ENCODE measurements around the gene CD247.

DNA sequence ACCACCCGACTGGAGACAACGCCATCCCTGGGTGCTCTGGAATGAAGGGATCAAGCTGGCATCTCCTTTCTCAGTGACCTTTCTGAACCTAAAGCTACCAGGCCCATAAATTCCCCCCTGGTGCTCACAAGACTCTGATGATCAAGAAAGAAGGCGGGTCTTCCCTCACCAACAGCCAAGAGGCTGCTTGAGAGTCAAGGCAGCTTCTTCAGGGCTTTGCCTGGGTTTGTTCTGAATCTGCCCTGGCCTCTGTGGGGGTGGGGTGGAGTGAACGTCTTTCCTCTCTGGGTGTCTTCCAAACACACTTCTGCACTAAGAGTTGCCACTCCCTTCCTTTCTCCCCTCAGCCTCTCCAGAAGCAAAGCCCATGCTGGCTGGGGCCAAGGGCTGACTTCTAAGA is 36.1 kb downstream of the CD247 start:
- TF ChIP-seq POLR2A (IDR thresholded peaks at IDR 0.05; ENCODE audit: low read depth, low read length) (no peak), POLR2AphosphoS5 (IDR thresholded peaks at IDR 0.05; ENCODE audit: low read depth, low read length) (no peak), TAF1 (IDR thresholded peaks at IDR 0.05; ENCODE audit: low read depth, low read length) (no peak)

All from GM12891 (cell line).